ENCODE data around the gene MATN3. TPM values are rescaled to one million over a fixed set of nuclear protein-coding genes. Genes with fewer than 3 reads are reported as not detected.

The MATN3 gene
- total RNA-seq, 1 experiment from 2014 or later: 13.5 TPM

- Histone ChIP-seq H3K23ac (ENCODE audit: insufficient read length, low read depth, low read length) (no peak overlapping the region), H3K79me1 (ENCODE audit: insufficient read depth, low read depth, low read length, poor library complexity, severe bottlenecking) (no peaks in the 10 kb centered on the region), H3K27me3 (ENCODE audit: insufficient read depth, low read length) (no peaks in the 10 kb centered on the region), H3K4me2 (ENCODE audit: insufficient read depth, insufficient read length, low read length) (no peak overlapping the region), H3K9ac (ENCODE audit: extremely low read depth, insufficient read length, low read length) (no peak overlapping the region), H3T11ph (ENCODE audit: low read length) (no peak overlapping the region), H3K18ac (ENCODE audit: insufficient read length, low read depth, low read length) (no peak overlapping the region), H4K8ac (replicated peaks; ENCODE audit: insufficient read length, low read depth, low read length) (no peak overlapping the region), H3K27ac (ENCODE audit: insufficient read length, low read depth, low read length) (no peak overlapping the region), H3K23me2 (ENCODE audit: insufficient read length, low read depth, low read length, poor library complexity, severe bottlenecking) (no peaks in the 10 kb centered on the region), H2AK5ac (ENCODE audit: insufficient read length, low read length) (no peak overlapping the region), H4K5ac (ENCODE audit: insufficient read length, low read depth, low read length) (no peak overlapping the region), H3K9me3 (ENCODE audit: control insufficient read depth, low read depth, low read length) (no peaks in the 10 kb centered on the region), H4K20me1 (ENCODE audit: control insufficient read depth, insufficient read depth, insufficient read length) (no peaks in the 10 kb centered on the region), H2BK12ac (ENCODE audit: insufficient read length, low read depth, low read length) (no peak overlapping the region), H3K4ac (ENCODE audit: low read depth, low read length) (no peak overlapping the region), H2AFZ (ENCODE audit: low read length) (no peak overlapping the region), H3K79me2 (ENCODE audit: insufficient read depth, low read length) (no peaks in the 10 kb centered on the region), H4K91ac (ENCODE audit: insufficient read length, low read depth, low read length) (no peak overlapping the region), H2BK5ac (ENCODE audit: insufficient read length, low read length) (no peak overlapping the region), H2BK120ac (ENCODE audit: low read depth, low read length, poor library complexity, severe bottlenecking) (no peak overlapping the region), H3K4me1 (ENCODE audit: insufficient read depth, low read length) (no peaks in the 10 kb centered on the region), H2BK15ac (ENCODE audit: low read depth, low read length) (no peak overlapping the region), H3K14ac (ENCODE audit: insufficient read depth, low read length) (no peak overlapping the region), H3K56ac (ENCODE audit: insufficient read length, low read depth, low read length) (no peak overlapping the region), H2BK20ac (ENCODE audit: low read depth, low read length, poor library complexity, severe bottlenecking) (no peak overlapping the region)
- H3K27me3 Mint-ChIP-seq (ENCODE audit: low read depth): no peaks in the 10 kb centered on the region
- no CpG with 5 or more reads among the region's 3 CpGs for WGBS (ENCODE audit: extremely low coverage, insufficient read length, low lambda C conversion rate)
- no peak for DNase-seq
- no peaks in the 10 kb centered on the region for H3K9me3 Mint-ChIP-seq
- H3K27ac Mint-ChIP-seq: no peak overlapping the region
- no peaks in the 10 kb centered on the region for H3K4me1 Mint-ChIP-seq
- H3K4me3 Mint-ChIP-seq: no peak overlapping the region
- no peak for TF ChIP-seq CTCF (conservative IDR thresholded peaks at IDR 0.05)
- peaks cover 16 to 27% (median 21%) of the 10 kb centered on the region in 3 experiments for H3K36me3 Mint-ChIP-seq (ENCODE audit: insufficient read depth in 1 of 3, low read depth in 3 of 3)
Observed at GRCh38 chr2:19971691-19972090, 40.8 kb downstream of the MATN3 start.

All from H9 (cell line).